ENCODE data around the gene JAKMIP3.

JAKMIP3 gene

DNA sequence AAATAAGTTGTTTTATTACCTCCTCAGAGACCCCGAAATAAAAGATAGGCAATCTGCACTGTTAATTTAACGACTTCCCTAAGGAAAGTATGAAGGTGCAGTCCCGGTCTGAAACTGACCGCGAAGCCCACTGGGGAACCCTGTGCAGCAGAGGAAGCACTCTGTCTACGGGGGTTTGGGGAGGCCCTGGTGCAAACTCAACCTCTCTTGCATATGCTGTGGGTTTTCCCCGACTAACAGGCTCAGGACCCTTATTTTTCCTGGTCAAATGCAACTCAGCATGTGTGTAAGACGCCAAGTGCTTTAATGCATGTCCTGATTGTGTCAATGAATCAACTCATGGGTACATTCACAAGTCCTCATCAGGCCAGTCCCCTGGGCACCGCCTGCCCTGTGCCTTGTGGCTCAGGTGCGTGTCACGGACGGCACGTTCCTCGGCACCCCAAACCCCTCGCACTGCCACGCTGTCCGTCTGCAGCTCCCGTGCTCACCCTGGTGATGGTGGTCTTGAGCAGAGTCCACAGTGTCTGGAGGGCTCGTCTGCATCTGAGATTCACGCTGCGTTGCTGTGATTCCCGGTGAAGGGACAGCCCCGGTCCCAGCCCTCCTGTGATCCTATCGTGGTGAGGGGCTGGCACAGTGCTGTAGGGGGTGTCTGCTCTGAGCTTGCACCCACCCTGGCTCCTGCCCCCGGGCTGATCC lies 33.8 kb downstream of the JAKMIP3 start:
- TF ChIP-seq, protein P1, sequence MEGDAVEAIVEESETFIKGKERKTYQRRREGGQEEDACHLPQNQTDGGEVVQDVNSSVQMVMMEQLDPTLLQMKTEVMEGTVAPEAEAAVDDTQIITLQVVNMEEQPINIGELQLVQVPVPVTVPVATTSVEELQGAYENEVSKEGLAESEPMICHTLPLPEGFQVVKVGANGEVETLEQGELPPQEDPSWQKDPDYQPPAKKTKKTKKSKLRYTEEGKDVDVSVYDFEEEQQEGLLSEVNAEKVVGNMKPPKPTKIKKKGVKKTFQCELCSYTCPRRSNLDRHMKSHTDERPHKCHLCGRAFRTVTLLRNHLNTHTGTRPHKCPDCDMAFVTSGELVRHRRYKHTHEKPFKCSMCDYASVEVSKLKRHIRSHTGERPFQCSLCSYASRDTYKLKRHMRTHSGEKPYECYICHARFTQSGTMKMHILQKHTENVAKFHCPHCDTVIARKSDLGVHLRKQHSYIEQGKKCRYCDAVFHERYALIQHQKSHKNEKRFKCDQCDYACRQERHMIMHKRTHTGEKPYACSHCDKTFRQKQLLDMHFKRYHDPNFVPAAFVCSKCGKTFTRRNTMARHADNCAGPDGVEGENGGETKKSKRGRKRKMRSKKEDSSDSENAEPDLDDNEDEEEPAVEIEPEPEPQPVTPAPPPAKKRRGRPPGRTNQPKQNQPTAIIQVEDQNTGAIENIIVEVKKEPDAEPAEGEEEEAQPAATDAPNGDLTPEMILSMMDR (IDR thresholded peaks at IDR 0.05; ENCODE audit: low read depth, low read length, poor library complexity, severe bottlenecking) = no peak
- TF ChIP-seq EZH2phosphoT487 (IDR thresholded peaks at IDR 0.05; ENCODE audit: borderline replicate concordance, low read length) = no peak
- Histone ChIP-seq H3K4me2 (ENCODE audit: low read length) (no peak overlapping the region), H3K27ac (ENCODE audit: low read depth, low read length) (no peak overlapping the region)

DNA sequence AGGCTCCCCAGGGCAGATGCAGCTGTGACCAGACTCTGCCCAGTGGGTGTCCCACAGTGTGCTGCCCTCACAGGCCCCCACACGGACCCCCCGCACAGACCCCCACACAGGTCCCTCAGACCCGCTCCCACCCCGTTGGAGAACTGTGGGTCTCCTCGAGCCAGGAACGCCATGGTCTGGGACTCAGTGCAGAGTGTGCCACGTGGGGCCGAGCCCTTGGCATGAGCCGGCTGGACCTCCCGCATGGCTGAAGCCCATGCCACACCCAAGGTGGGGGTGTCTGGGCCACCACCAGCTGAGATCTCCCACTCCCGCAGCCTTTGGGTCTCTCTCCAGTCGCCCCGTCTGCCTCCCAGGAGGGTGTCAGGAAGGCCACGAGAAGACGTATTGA lies 34.3 kb downstream of the JAKMIP3 start:
- Histone ChIP-seq H3F3A (ENCODE audit: control insufficient read depth, insufficient read depth) (no peaks in the 10 kb centered on the region), H4K20me1 (ENCODE audit: control insufficient read depth, insufficient read depth, low read depth, low read length) (no peaks in the 10 kb centered on the region), H3K27ac (ENCODE audit: low read depth, low read length) (no peak overlapping the region), H3K36me3 (ENCODE audit: control insufficient read depth, low read length) (no peaks in the 10 kb centered on the region), H3K4me2 (ENCODE audit: low read length) (no peak overlapping the region), H3K79me2 (ENCODE audit: control insufficient read depth, low read length) (no peaks in the 10 kb centered on the region), H3K9me3 (ENCODE audit: control insufficient read depth, insufficient read depth, low read length) (peaks cover 10% of the 10 kb centered on the region; the same call in 1 of the 2 replicates), H3K9me2 (replicated peaks; ENCODE audit: control insufficient read depth, low read length) (no peaks in the 10 kb centered on the region), H3K4me3 (ENCODE audit: low read length) (no peak overlapping the region), H3K4me1 (ENCODE audit: control insufficient read depth, low read length) (no peaks in the 10 kb centered on the region), H3K27me3 (ENCODE audit: control insufficient read depth, low read length) (no peaks in the 10 kb centered on the region)
- TF ChIP-seq, protein P1 (IDR thresholded peaks at IDR 0.05; ENCODE audit: low read depth, low read length, poor library complexity, severe bottlenecking) = no peak
- no peak for TF ChIP-seq EZH2phosphoT487 (IDR thresholded peaks at IDR 0.05; ENCODE audit: borderline replicate concordance, low read length)

More for the DNA sequence above, 33.8 kb downstream of the JAKMIP3 start:
- Histone ChIP-seq H3K79me2 (ENCODE audit: control insufficient read depth, low read length) (no peaks in the 10 kb centered on the region), H3K4me1 (ENCODE audit: control insufficient read depth, low read length) (no peaks in the 10 kb centered on the region), H3K9me2 (replicated peaks; ENCODE audit: control insufficient read depth, low read length) (no peaks in the 10 kb centered on the region), H4K20me1 (ENCODE audit: control insufficient read depth, insufficient read depth, low read depth, low read length) (no peaks in the 10 kb centered on the region), H3F3A (ENCODE audit: control insufficient read depth, insufficient read depth) (no peaks in the 10 kb centered on the region), H3K36me3 (ENCODE audit: control insufficient read depth, low read length) (no peaks in the 10 kb centered on the region), H3K9me3 (ENCODE audit: control insufficient read depth, insufficient read depth, low read length) (peaks cover 10% of the 10 kb centered on the region; the same call in 1 of the 2 replicates), H3K27me3 (ENCODE audit: control insufficient read depth, low read length) (no peaks in the 10 kb centered on the region), H3K4me3 (ENCODE audit: low read length) (no peak overlapping the region)

DNA sequence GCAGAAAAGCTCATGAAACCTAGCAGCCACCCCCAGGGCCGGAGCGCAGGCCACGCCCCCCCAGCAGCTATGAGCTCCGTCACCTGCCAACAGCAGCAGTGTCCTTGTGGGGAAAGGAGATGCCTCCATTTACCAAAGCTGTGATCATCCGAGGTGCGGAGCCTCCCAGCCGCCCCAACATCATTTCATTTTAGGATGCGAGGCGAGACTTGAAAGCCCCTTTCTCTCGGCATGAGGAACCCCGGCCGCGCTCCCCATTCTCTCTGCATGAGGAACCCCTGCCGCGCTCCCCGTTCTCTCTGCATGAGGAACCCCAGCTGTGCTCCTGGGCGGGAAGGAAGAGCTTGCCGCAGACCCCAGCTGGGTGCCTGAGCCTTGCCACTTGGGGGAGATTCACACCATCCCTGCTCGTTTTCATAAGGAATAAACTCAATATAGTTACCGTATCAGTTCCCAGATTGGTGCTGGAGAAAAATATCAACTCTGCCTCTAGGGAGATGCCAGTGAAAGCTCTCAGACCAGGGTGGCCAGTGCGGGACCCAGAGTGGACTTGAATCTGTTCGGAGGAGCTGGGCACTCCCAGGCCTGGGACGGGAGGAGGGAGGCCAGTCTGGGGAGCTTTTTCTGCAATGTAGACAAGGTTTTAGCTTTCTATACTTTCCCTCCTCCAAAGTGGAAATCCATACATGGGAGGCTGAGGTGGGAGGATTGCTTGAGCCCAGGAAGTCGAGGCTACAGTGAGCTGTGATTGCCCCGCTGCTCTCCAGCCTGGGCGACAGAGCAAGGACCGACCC lies 35.0 kb downstream of the JAKMIP3 start:
- Histone ChIP-seq H3K4me1 (ENCODE audit: control insufficient read depth, low read length) (no peaks in the 10 kb centered on the region), H3K9me3 (ENCODE audit: control insufficient read depth, insufficient read depth, low read length) (peaks cover 10% of the 10 kb centered on the region; the same call in 1 of the 2 replicates), H4K20me1 (ENCODE audit: control insufficient read depth, insufficient read depth, low read depth, low read length) (no peaks in the 10 kb centered on the region), H3F3A (ENCODE audit: control insufficient read depth, insufficient read depth) (no peaks in the 10 kb centered on the region), H3K4me2 (ENCODE audit: low read length) (no peak overlapping the region), H3K4me3 (ENCODE audit: low read length) (no peak overlapping the region), H3K27me3 (ENCODE audit: control insufficient read depth, low read length) (no peaks in the 10 kb centered on the region), H3K27ac (ENCODE audit: low read depth, low read length) (no peak overlapping the region), H3K79me2 (ENCODE audit: control insufficient read depth, low read length) (no peaks in the 10 kb centered on the region), H3K9me2 (replicated peaks; ENCODE audit: control insufficient read depth, low read length) (no peaks in the 10 kb centered on the region), H3K36me3 (ENCODE audit: control insufficient read depth, low read length) (no peaks in the 10 kb centered on the region)
- TF ChIP-seq, protein P1 (IDR thresholded peaks at IDR 0.05; ENCODE audit: low read depth, low read length, poor library complexity, severe bottlenecking) = no peak
- no peak for TF ChIP-seq EZH2phosphoT487 (IDR thresholded peaks at IDR 0.05; ENCODE audit: borderline replicate concordance, low read length)

All from DOHH2 (cell line).